Activated T-helper 1 cell treated with Interleukin-2 at 50 U/mL for 16 hours (primary cell): Measurements from ENCODE around the gene NUP85.
"Not testable (repeated sequence)": the region's sequence is repeated elsewhere in the genome, so short reads cannot be mapped to it uniquely, and the experiment has no call there.

ENCODE experiments used
- DNase-seq: peaks from one replicate; pipeline ENCODE4 v3.0.0-alpha.2; 2020; ENCODE audit warnings: low read depth

The NUP85 gene

DNA sequence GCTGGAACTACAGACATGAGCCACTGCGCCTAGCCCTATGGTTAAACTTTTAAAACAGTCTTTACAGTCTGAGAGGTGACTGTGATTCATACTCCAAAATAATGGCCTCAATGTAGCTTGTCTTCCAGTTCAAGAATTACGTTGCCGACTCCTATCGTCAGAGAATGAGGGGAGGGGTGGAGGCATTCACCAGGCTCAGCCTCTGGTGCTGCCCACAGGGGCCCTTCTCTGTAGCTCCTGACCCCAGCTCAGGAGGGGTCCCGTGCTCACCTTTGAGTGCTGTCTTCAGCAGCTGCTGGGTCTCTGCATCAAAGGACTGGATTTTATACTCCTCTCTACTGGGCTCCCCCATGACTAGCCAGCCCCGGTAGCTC is 64.4 kb downstream of the NUP85 start:
- no peak for DNase-seq

DNA sequence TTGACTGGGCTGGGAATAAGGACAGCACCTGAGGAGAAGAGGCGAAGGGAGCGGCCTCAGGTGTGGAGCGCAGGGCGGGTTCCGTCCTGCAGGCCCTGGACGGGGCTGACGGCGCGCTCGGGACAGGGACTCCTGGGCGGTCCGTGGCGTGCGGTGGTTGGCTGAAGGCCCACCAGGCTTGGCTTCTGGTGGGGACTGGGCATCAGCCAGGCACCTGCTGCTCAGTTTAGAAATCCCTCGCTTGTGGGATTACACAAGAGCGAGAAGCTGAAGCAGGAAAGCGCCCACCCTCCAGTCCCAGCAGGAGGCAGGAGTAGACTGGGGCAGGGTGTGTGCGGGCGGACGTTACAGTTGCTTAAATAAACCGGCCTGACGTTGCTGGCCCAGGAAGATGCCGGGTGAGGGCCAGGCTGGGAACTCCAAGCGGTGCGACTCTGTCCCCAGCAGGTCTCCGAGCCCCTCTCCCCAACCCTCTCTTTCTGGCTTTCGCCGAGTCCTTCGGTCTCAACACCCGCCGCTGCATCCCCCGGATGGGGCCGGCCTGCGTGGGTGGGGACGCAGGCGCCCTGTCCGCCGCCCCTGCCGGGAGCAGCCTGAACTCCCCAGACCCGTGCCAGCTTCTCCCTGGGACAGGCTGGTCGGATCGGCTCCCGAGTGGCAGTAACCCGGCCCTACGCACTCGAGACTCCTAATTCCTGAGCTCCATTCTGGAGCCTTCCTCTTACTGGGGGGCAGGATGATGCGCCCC is 64.9 kb downstream of the NUP85 start:
- DNase-seq = no peak

DNA sequence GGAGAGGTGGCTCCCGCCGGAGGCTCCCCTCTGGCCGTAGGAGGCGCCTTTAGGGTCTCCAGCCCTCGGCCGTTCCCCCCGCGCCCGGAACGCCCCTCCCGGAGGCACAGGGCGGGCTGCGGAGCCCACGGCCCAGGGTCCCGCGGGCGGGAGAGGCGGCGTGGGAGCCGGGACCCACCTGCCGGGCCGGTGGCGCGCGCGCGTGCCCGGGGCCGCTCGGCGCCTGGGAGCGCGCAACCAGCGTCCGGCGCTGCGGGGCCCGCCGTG is 65.4 kb downstream of the NUP85 start, which contains the start of gene MIF4GD:
MIF4GD (minus strand) TSS at position 266 of the 267 bp plus-strand sequence. CDS start 1,036 bp downstream, outside the sequence.
- no peak for DNase-seq

DNA sequence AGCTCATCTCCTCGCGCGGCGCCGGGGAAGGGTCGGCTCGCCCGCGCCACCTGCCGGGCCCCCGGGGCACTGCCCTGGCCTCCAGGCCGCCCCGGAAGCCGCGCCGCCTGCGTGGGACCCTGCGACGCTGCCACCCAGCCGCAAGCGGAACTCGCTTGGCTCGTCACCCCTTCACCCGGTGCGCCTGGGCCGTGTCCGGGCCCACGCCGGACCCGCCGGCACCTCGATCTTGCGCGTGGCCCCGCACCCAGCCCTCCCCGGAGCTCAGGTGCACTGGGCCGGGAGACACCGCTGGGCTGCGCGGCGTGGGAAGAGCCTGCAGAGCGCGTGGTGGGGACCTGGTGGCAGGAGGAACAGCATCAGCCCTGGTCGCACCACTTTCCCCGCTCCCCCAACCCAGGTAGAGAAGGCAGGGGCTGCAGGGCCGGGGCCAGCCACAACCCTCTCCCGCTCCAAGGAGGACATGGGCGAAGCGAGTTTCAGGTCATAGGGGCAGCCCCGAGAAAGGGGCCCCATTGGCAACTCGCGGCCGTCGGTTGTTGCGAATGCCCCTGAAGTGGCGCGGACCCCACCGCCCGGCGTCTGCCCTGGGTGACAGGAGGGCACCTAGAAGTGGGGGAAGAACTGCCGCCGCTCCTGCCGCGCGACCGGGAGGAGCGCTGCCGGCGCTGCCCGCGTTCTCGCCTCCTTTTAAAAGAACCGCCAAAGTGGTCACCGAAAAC is 65.9 kb downstream of the NUP85 start:
- DNase-seq = peak; percentile 87

DNA sequence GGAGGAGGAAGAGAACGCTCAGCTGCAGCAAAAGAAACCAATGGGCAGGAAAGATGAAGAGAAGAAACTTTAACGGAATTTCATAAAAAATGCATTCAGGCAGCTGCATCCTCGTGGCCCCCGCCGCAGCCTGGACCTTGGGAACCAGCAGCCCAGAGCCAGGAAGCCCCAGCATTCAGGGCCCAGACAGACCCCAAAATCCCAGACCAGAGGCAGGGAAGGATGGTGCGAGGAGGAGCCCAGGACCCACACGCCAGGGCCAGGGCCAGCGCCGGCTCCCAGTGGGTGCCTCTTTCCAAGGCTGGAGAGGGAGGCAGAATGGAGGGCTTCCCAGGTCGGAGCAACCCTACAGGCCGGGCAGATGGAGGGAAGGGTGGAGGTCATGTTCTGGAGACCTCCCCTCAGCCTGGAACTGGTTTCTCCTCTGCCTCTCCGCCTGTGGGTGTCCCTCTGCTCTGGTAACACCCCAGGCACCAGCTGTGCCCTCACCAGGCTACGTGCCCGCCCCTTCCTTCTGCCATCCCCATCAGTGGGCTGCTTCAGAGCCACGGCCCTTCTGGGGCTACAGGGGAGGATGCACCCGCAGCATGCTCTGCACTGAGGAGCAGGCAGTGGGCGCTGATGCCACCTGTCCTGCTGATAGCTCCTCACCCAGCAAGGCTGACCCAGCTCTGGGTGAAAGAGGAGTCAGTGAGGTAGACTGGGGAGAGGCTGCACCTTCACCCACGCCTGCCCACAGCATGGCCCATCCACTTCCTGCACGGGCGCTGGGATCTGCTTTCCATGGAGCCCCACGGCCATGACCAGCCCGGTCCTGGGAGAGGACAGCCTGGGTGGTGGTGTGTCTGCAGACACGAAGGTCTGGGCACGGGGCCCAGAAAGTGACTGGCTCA is 66.7 kb downstream of the NUP85 start:
- DNase-seq = no peak

DNA sequence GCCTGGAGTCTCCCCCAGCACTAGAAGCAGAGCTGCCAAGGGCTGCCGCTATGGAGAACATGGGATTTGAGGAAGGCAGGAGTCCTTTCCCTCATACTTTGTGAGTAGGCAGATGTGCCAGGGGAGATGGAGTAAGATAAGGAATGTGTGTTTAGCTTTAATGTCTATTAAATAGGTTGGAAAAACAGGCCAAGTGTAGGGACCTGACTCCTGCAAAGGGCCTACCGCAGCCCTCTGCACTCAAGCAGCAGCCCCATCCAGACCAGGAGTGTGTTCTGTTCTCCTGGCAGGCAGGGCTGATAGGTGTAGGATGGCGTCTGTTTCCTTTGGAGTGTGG is 67.3 kb downstream of the NUP85 start:
- DNase-seq = no peak

DNA sequence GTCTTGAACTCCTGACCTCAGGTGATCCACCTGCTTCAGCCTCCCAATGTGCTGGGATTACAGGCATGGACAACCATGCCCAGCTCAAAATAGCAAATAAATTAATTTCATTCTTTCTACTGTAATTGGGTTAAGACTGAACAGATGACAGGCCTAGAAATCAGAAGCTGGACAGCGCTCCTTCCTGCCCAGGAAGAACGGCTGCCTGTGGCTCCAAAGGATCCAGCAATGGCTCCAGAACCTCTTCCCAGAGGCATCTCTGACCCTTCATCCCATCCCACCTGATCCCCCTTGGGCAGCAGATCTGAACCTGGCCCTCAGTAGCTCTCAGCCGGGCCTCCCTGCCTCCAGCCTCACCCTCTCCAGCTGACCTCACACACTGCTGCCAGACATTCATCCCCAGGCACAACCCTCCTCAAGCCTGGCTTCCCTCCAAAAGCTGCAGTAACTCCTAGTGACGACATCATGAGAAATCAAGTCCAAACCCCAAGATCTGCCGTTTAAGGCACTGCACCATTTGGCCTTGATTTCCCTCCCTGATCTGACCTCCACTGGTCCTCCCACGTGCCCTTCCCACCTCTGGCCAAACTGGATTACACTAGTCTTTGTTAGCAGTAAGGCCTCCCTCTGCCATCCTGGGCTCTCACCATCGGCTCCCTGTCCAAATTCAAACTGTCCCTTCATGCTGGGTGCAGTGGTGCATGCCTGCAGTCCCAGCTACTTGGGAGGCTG is 68.7 kb downstream of the NUP85 start:
- no peak for DNase-seq

DNA sequence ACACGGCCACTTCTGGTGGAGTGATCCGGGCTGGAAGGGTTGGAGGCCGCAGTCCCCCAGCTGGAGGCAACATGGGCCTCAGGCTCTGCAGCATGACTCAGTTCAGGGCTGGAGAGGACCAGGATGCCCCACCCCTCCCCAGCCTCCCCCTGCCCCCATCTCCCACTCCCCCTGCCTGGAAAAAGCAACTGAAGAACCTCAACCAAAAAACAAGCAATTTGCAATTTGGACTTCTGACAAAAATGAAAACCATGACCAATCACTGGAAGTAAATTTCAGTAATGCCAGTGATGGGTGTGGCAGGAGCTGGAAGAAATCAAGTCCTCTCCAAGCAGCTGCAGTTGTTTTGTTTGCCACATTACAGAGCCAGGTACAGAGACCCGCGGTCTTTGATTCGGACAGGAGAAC is 72.2 kb downstream of the NUP85 start:
- DNase-seq = no peak

DNA sequence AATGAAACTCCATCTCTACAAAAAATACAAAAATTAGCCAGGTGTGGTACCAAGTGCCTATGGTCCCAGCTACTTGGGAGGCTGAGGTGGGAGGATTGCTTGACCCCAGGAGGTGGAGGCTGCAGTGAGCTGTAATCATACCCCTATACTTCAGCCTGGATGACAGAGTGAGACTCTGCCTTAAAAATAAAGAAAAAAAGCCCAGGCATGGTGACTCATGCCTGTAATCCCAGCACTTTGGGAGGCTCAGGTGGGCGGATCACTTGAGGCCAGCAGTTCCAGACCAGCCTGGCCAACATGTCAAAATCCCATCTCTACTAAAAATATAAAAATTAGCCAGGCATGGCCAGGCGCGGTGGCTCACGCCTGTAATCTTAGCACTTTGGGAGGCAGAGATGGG is 74.7 kb downstream of the NUP85 start:
- DNase-seq = not testable (repeated sequence)

DNA sequence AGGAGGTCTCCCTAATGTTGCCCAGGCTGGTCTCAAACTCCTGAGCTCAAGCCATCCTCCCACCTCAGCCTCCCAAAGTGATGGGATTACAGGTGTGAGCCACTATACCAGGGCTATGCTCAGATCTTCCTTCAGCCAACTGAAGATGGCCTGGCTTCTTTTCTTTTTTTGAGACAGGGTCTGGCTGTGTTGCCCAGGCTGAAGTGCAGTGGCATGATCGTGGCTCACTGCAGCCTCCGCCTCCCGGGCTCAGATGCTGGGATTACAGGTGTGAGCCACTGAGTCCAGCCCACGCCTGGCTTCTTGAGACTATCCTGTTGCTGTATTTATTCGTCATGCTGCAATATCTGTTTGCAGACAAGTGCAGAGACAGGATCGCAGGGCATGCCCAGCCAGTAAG is 79.6 kb downstream of the NUP85 start:
- DNase-seq = no peak
